ENCODE data around the gene ADRA2C.

GRCh38 chr4:3718462-3718861 lies 47.7 kb upstream of the ADRA2C start:
- TF ChIP-seq POLR2A (IDR thresholded peaks at IDR 0.05) (no peak), CTCF (IDR thresholded peaks at IDR 0.05) (no peak)

Measured in adrenal gland (tissue), 5 donors.